Activated CD8-positive, alpha-beta T cell treated with anti-CD3 and anti-CD28 coated beads for 36 hours (primary cell): ENCODE results near the gene OCA2. TPM values are rescaled to one million over a fixed set of nuclear protein-coding genes. Genes with fewer than 3 reads are reported as not detected.

Experiments used
- ATAC-seq: fragments of 200-7000 bp; cut with Tn5 transposase; one replicate; pipeline ENCODE4 v1.10.0; 2021; ENCODE audit warnings: mild to moderate bottlenecking, moderate library complexity
- CTCF ChIA-PET: fragments of 350-600 bp; sonication (Branson Sonifier 250); formaldehyde crosslinking; loops from one replicate; lab custom pipeline; 2021; ENCODE audit warnings: antibody characterized with exemption; lab: Charles Lee
- POLR2A ChIA-PET: fragments of 350-600 bp; sonication (Branson Sonifier 250); formaldehyde crosslinking; loops from one replicate; lab custom pipeline; 2021; ENCODE audit warnings: antibody characterized with exemption; lab: Charles Lee
- DNase-seq: peaks from one replicate; pipeline ENCODE4 v3.0.0-alpha.2; 2020
- H3K27ac Mint-ChIP-seq: one replicate; pipeline ENCODE4 v1.8.0; 2021; ENCODE audit warnings: mild to moderate bottlenecking, mixed read lengths
- H3K27me3 Mint-ChIP-seq: one replicate; pipeline ENCODE4 v1.8.0; 2021; ENCODE audit warnings: mixed read lengths
- H3K36me3 Mint-ChIP-seq: one replicate; pipeline ENCODE4 v1.8.0; 2021; ENCODE audit warnings: low read depth, mixed read lengths
- H3K4me1 Mint-ChIP-seq: one replicate; pipeline ENCODE4 v1.8.0; 2021; ENCODE audit warnings: low read depth, mixed read lengths
- H3K4me3 Mint-ChIP-seq: one replicate; pipeline ENCODE4 v1.8.0; 2021; ENCODE audit warnings: mild to moderate bottlenecking, moderate library complexity, mixed read lengths
- H3K9me3 Mint-ChIP-seq: one replicate; pipeline ENCODE4 v1.8.0; 2021; ENCODE audit warnings: mixed read lengths
- CTCF ChIP-seq: fragments of 200-600 bp; IDR thresholded peaks from one replicate; pipeline ENCODE4 v1.8.0; 2022; ENCODE audit warnings: antibody characterized with exemption, mild to moderate bottlenecking
- intact Hi-C: fragments of 100-400 bp; cut with micrococcal nuclease; formaldehyde crosslinking; loops from one replicate; pipeline ENCODE4 v1.10.0; 2022
- total RNA-seq, 2 experiments: library from RNA; stranded (reverse); gene quantifications; one replicate each; pipeline ENCODE4 v1.2.3, GENCODE V29; 2021

OCA2 gene
- total RNA-seq, 2 experiments from 2014 or later = not detected

- Mint-ChIP-seq H3K4me3 (no peak overlapping the region), H3K4me1 (no peaks in the 10 kb centered on the region), H3K9me3 (no peaks in the 10 kb centered on the region), H3K27ac (no peak overlapping the region), H3K36me3 (no peaks in the 10 kb centered on the region), H3K27me3 (no peaks in the 10 kb centered on the region)
- ChIA-PET POLR2A (no interaction called here), CTCF (no interaction called here)
- no peak for ATAC-seq
- no peak for DNase-seq
- intact Hi-C loops = no loop called here
- TF ChIP-seq CTCF = no peak
Measured at GRCh38 chr15:27951191-27951890, 147.8 kb downstream of the OCA2 start.

- H3K4me1 Mint-ChIP-seq = no peaks in the 10 kb centered on the region
- H3K27ac Mint-ChIP-seq = no peak overlapping the region
- ChIA-PET CTCF (no interaction called here), POLR2A (no interaction called here)
- H3K27me3 Mint-ChIP-seq = no peaks in the 10 kb centered on the region
- ATAC-seq (no peak), DNase-seq (no peak)
- no peak for TF ChIP-seq CTCF
- H3K9me3 Mint-ChIP-seq = no peaks in the 10 kb centered on the region
- intact Hi-C loops = loop anchor here (10.0 kb wide), 1 partner anchor 56 kb away; no protein-coding TSS in a partner anchor
- H3K4me3 Mint-ChIP-seq = no peak overlapping the region
- H3K36me3 Mint-ChIP-seq = no peaks in the 10 kb centered on the region
Measured at GRCh38 chr15:27949089-27949488, 150.0 kb downstream of the OCA2 start.

- Mint-ChIP-seq H3K9me3 (no peaks in the 10 kb centered on the region), H3K4me1 (no peaks in the 10 kb centered on the region)
- CTCF ChIA-PET = no interaction called here
Measured at GRCh38 chr15:27939246-27939645, 159.9 kb downstream of the OCA2 start.

GRCh38 chr15:27937851-27938250 is 161.3 kb downstream of the OCA2 start:
- Mint-ChIP-seq H3K4me1 (no peaks in the 10 kb centered on the region), H3K27ac (no peak overlapping the region), H3K36me3 (no peaks in the 10 kb centered on the region), H3K27me3 (peaks cover 2% of the 10 kb centered on the region), H3K9me3 (peaks cover 6% of the 10 kb centered on the region), H3K4me3 (no peak overlapping the region)
- intact Hi-C loops = no loop called here
- TF ChIP-seq CTCF = no peak
- ATAC-seq (no peak), DNase-seq (no peak)
- ChIA-PET CTCF (no interaction called here), POLR2A (no interaction called here)

More at GRCh38 chr15:27939246-27939645, 159.9 kb downstream of the OCA2 start:
- H3K4me3 Mint-ChIP-seq = no peak overlapping the region
- POLR2A ChIA-PET = no interaction called here
- no peaks in the 10 kb centered on the region for H3K36me3 Mint-ChIP-seq
- no peak overlapping the region for H3K27ac Mint-ChIP-seq
- DNase-seq (no peak), ATAC-seq (no peak)
- intact Hi-C loops = no loop called here
- no peak for TF ChIP-seq CTCF
- peaks cover 2% of the 10 kb centered on the region for H3K27me3 Mint-ChIP-seq

GRCh38 chr15:27936164-27936563 is 163.0 kb downstream of the OCA2 start:
- no peaks in the 10 kb centered on the region for H3K36me3 Mint-ChIP-seq
- H3K9me3 Mint-ChIP-seq = peaks cover 10% of the 10 kb centered on the region
- intact Hi-C loops = no loop called here
- no peak overlapping the region for H3K27ac Mint-ChIP-seq
- H3K4me3 Mint-ChIP-seq = no peak overlapping the region
- H3K4me1 Mint-ChIP-seq = no peaks in the 10 kb centered on the region
- TF ChIP-seq CTCF = no peak
- ChIA-PET POLR2A (interaction anchor here (0.6 kb wide), 1 partner anchor 105 kb away, joined by 5 read pairs; no protein-coding TSS in a partner anchor), CTCF (no interaction called here)
- ATAC-seq (no peak), DNase-seq (no peak)
- peaks cover 2% of the 10 kb centered on the region for H3K27me3 Mint-ChIP-seq
